Motor neuron (in vitro differentiated cells): ENCODE measurements around the gene RNF138. TPM values are rescaled to one million over a fixed set of nuclear protein-coding genes. Genes with fewer than 3 reads are reported as not detected.
"Not testable (repeated sequence)": the region's sequence is repeated elsewhere in the genome, so short reads cannot be mapped to it uniquely, and the experiment has no call there.

Experiments
- ATAC-seq, 8 experiments: fragments of 200-7000 bp; cut with Tn5 transposase; replicated peaks in 6 of 8; 2 replicates each; pipeline ENCODE4 v1.8.0; 2021; ENCODE audit warnings: mild to moderate bottlenecking in 8 of 8, moderate library complexity in 8 of 8
- H3K27ac ChIP-seq, 2 donors: fragments of 250-450 bp; sonication (Bioruptor Pico); 2 replicates each; pipeline ENCODE4 v1.9.0; 2021; ENCODE audit warnings: antibody characterized with exemption in 2 of 2, mild to moderate bottlenecking in 2 of 2, moderate library complexity in 1 of 2
- H3K4me1 ChIP-seq, 2 donors: fragments of 250-450 bp; sonication (Bioruptor Pico); replicated peaks in 1 of 2; 2 replicates each; pipeline ENCODE4 v1.6.1; 2021; ENCODE audit warnings: antibody characterized with exemption in 2 of 2, mild to moderate bottlenecking in 2 of 2, moderate library complexity in 1 of 2
- H3K4me3 ChIP-seq, 5 donors: fragments of 250-450 bp; sonication (Bioruptor Pico); 2 replicates each; pipeline ENCODE4 v1.9.0; 2021; ENCODE audit warnings: antibody characterized with exemption in 5 of 5, mild to moderate bottlenecking in 5 of 5, moderate library complexity in 4 of 5
- WGBS, 10 experiments: fragments of 450-650 bp; shearing (Covaris generic); methylation state at CpG; one replicate each; pipeline ENCODE4 v1.0.0; 2022; 5-methylcytosine and 5-hydroxymethylcytosine counted together
- in situ Hi-C, 9 experiments: fragments of 400-800 bp; cut with MboI; loops; one replicate each; pipeline ENCODE4 v1.15.0; 2021; ENCODE audit warnings: low sequenced_read_pairs in 9 of 9, low pct_unique_long_range_greater_than_20kb in 2 of 9; ENCODE audit not compliant: unreplicated experiment in 9 of 9
- total RNA-seq, 8 experiments: library from RNA; unstranded; fragments of 300-600 nt; gene quantifications; 2 replicates each; pipeline versions ENCODE4 v1.2.3 to v1.2.4, GENCODE V29; 2022

The RNF138 gene
- total RNA-seq, 8 experiments from 2014 or later = 12.4 to 40.5 (median 28.3) TPM

- no peak overlapping the region for H3K4me3 ChIP-seq
- in situ Hi-C loops = no loop called here
- no peak for ATAC-seq
- H3K4me1 ChIP-seq = no peaks in the 10 kb centered on the region
- WGBS, 10 experiments = 60 to 100% (median 80%) methylated on average over 1 of the region's 1 CpG; no CpG with 5 or more reads in 3 of the 10 experiments
- H3K27ac ChIP-seq = no peak overlapping the region
Measured at GRCh38 chr18:32081881-32082280, 9.8 kb upstream of the RNF138 start.

- WGBS, 10 experiments = 84 to 100% (median 94%) methylated on average over 3 to 8 of the region's 8 CpGs
- in situ Hi-C loops = no loop called here
- no peak for ATAC-seq
- Histone ChIP-seq H3K27ac (no peak overlapping the region), H3K4me1 (no peaks in the 10 kb centered on the region), H3K4me3 (no peak overlapping the region)
Measured at GRCh38 chr18:32083781-32084180, 7.9 kb upstream of the RNF138 start.

- ATAC-seq = no peak
- no peak overlapping the region for H3K27ac ChIP-seq
- in situ Hi-C loops = no loop called here
Measured at GRCh38 chr18:32086881-32087280, 4.8 kb upstream of the RNF138 start.

GRCh38 chr18:32090831-32091230 is 843 bp upstream of the RNF138 start:
- Histone ChIP-seq H3K4me1 (peaks cover 4 to 15% of the 10 kb centered on the region in 2 donors), H3K27ac (peak overlapping the region in 1 of 2 donors; percentile 94)
- H3K4me3 ChIP-seq, in situ Hi-C loops, ATAC-seq: not testable (repeated sequence)
- 90 to 100% (median 95%) methylated on average over 5 to 16 of the region's 16 CpGs; no CpG with 5 or more reads in 1 of the 10 experiments for WGBS, 10 experiments

More at GRCh38 chr18:32086881-32087280, 4.8 kb upstream of the RNF138 start:
- 17 to 100% (median 87%) methylated on average over 1 to 6 of the region's 6 CpGs; no CpG with 5 or more reads in 2 of the 10 experiments for WGBS, 10 experiments
- Histone ChIP-seq H3K4me3 (no peak overlapping the region), H3K4me1 (peaks cover 0 to 3% of the 10 kb centered on the region in 2 donors)

GRCh38 chr18:32091325-32091723 is 350 bp upstream of the RNF138 start:
- peaks cover 4 to 15% of the 10 kb centered on the region in 2 donors for H3K4me1 ChIP-seq
- no peak for ATAC-seq
- 41 to 100% (median 57%) methylated on average over 1 to 7 of the region's 7 CpGs for WGBS, 10 experiments
- in situ Hi-C loops = no loop called here
- peak overlapping the region; percentile 50 to 90 (median 69) for H3K4me3 ChIP-seq
- H3K27ac ChIP-seq = peak overlapping the region; percentile 94 to 96

GRCh38 chr18:32092422-32093101 is 888 bp downstream of the RNF138 start:
- 0% methylated on average over 7 of the region's 77 CpGs; no CpG with 5 or more reads in 9 of the 10 experiments for WGBS, 10 experiments
- H3K27ac ChIP-seq = peak overlapping the region; percentile 94 to 96
- in situ Hi-C loops = no loop called here
- ATAC-seq = peak; percentile 76 to 93 (median 88)
- peaks cover 4 to 15% of the 10 kb centered on the region in 2 donors for H3K4me1 ChIP-seq
- peak overlapping the region; percentile 50 to 90 (median 69) for H3K4me3 ChIP-seq

GRCh38 chr18:32093102-32093511 is 1.4 kb downstream of the RNF138 start:
- Histone ChIP-seq H3K4me3 (peak overlapping the region; percentile 50 to 90 (median 69)), H3K4me1 (peaks cover 4 to 15% of the 10 kb centered on the region in 2 donors), H3K27ac (peak overlapping the region; percentile 65 to 96)
- WGBS, 10 experiments = 0 to 6% (median 0%) methylated on average over 1 to 16 of the region's 32 CpGs; no CpG with 5 or more reads in 3 of the 10 experiments
- in situ Hi-C loops = no loop called here
- ATAC-seq = peak in 3 of 8 experiments; percentile 6 to 12 (median 8)

- Histone ChIP-seq H3K4me1 (peaks cover 4 to 15% of the 10 kb centered on the region in 2 donors), H3K4me3 (peak overlapping the region; percentile 50 to 90 (median 69)), H3K27ac (peak overlapping the region; percentile 65 to 96)
- 0 to 20% (median 6%) methylated on average over 1 to 6 of the region's 7 CpGs for WGBS, 10 experiments
- in situ Hi-C loops = no loop called here
- ATAC-seq = no peak
Measured at GRCh38 chr18:32093523-32093922, 1.8 kb downstream of the RNF138 start.

- no peak for ATAC-seq
- in situ Hi-C loops = no loop called here
- H3K4me3 ChIP-seq = no peak overlapping the region
Measured at GRCh38 chr18:32095192-32095899, 3.7 kb downstream of the RNF138 start.

GRCh38 chr18:32095900-32096229 is 4.2 kb downstream of the RNF138 start:
- Histone ChIP-seq H3K27ac (no peak overlapping the region), H3K4me3 (no peak overlapping the region), H3K4me1 (peaks cover 4 to 15% of the 10 kb centered on the region in 2 donors)
- in situ Hi-C loops = no loop called here
- 70 to 100% (median 83%) methylated on average over 1 to 4 of the region's 4 CpGs; no CpG with 5 or more reads in 1 of the 10 experiments for WGBS, 10 experiments
- ATAC-seq = no peak

More at GRCh38 chr18:32095192-32095899, 3.7 kb downstream of the RNF138 start:
- 72 to 100% (median 82%) methylated on average over 2 to 6 of the region's 7 CpGs; no CpG with 5 or more reads in 2 of the 10 experiments for WGBS, 10 experiments
- Histone ChIP-seq H3K4me1 (peaks cover 4 to 15% of the 10 kb centered on the region in 2 donors), H3K27ac (no peak overlapping the region)

- Histone ChIP-seq H3K4me1 (peaks cover 4 to 12% of the 10 kb centered on the region in 2 donors), H3K4me3 (no peak overlapping the region), H3K27ac (no peak overlapping the region)
- in situ Hi-C loops = no loop called here
- ATAC-seq = no peak
- 60 to 100% (median 100%) methylated on average over 1 to 2 of the region's 2 CpGs; no CpG with 5 or more reads in 2 of the 10 experiments for WGBS, 10 experiments
Measured at GRCh38 chr18:32096946-32097345, 5.3 kb downstream of the RNF138 start.

- Histone ChIP-seq H3K27ac (no peak overlapping the region), H3K4me3 (no peak overlapping the region), H3K4me1 (no peaks in the 10 kb centered on the region)
- no peak for ATAC-seq
- WGBS, 10 experiments = 76 to 100% (median 93%) methylated on average over 2 of the region's 2 CpGs
- in situ Hi-C loops = no loop called here
Measured at GRCh38 chr18:32104516-32104915, 12.8 kb downstream of the RNF138 start.

GRCh38 chr18:32110005-32110404 is 18.3 kb downstream of the RNF138 start:
- ATAC-seq = no peak
- Histone ChIP-seq H3K4me1 (no peaks in the 10 kb centered on the region), H3K27ac (no peak overlapping the region), H3K4me3 (no peak overlapping the region)
- 83 to 100% (median 100%) methylated on average over 1 to 3 of the region's 3 CpGs; no CpG with 5 or more reads in 1 of the 10 experiments for WGBS, 10 experiments
- in situ Hi-C loops = no loop called here
